H54 (cell line): ENCODE data around the gene HSPA8.
"Not testable (repeated sequence)": the region's sequence is repeated elsewhere in the genome, so short reads cannot be mapped to it uniquely, and the experiment has no call there.

Experiments
- DNase-seq: peaks from one replicate; pipeline ENCODE4 v3.0.0; 2011; ENCODE audit warnings: low spot score, mixed read lengths; ENCODE audit not compliant: insufficient read length
- FAIRE-seq: peaks from 3 replicates; lab custom pipeline; 2011; peaks lifted over from hg19 to GRCh38; lab: Jason Lieb, UNC
- POLR2A ChIP-seq: IDR thresholded peaks from 2 replicates; pipeline ENCODE4 v1.6.1; 2011; ENCODE audit warnings: low read depth, mild to moderate bottlenecking, low read length

Gene HSPA8

GRCh38 chr11:123061403-123062157, at the start of gene HSPA8:
HSPA8 (minus strand) TSS chr11:123062136; CDS start chr11:123061324, 812 bp downstream.
- no peak for FAIRE-seq

GRCh38 chr11:123111465-123111864, 49.5 kb upstream of the HSPA8 start:
- FAIRE-seq (peak; percentile 45), DNase-seq (peak; percentile 15)
- no peak for TF ChIP-seq POLR2A

More at GRCh38 chr11:123061403-123062157, at the start of gene HSPA8:
- TF ChIP-seq POLR2A = peak; percentile 76
- no peak for DNase-seq

GRCh38 chr11:123110397-123110796, 48.5 kb upstream of the HSPA8 start:
- no peak for DNase-seq
- no peak for FAIRE-seq

GRCh38 chr11:123107945-123108495, 46.1 kb upstream of the HSPA8 start:
- no peak for TF ChIP-seq POLR2A
- FAIRE-seq (no peak), DNase-seq (no peak)

More at GRCh38 chr11:123110397-123110796, 48.5 kb upstream of the HSPA8 start:
- TF ChIP-seq POLR2A = no peak

- TF ChIP-seq POLR2A = no peak
- no peak for FAIRE-seq
- DNase-seq = no peak
Measured at GRCh38 chr11:123104697-123105096, 42.8 kb upstream of the HSPA8 start.

- FAIRE-seq (peak; percentile 80), DNase-seq (no peak)
- no peak for TF ChIP-seq POLR2A
Measured at GRCh38 chr11:123103326-123103980, 41.5 kb upstream of the HSPA8 start.

- DNase-seq = no peak
- TF ChIP-seq POLR2A = no peak
- no peak for FAIRE-seq
Measured at GRCh38 chr11:123100379-123101085, 38.6 kb upstream of the HSPA8 start.

- no peak for FAIRE-seq
- no peak for TF ChIP-seq POLR2A
- DNase-seq = no peak
Measured at GRCh38 chr11:123098990-123099389, 37.1 kb upstream of the HSPA8 start.

GRCh38 chr11:123093739-123094138, 31.8 kb upstream of the HSPA8 start:
- no peak for TF ChIP-seq POLR2A
- DNase-seq (no peak), FAIRE-seq (no peak)

- no peak for TF ChIP-seq POLR2A
- DNase-seq (no peak), FAIRE-seq (no peak)
Measured at GRCh38 chr11:123091506-123091905, 29.6 kb upstream of the HSPA8 start.

GRCh38 chr11:123090168-123090567, 28.2 kb upstream of the HSPA8 start:
- not testable (repeated sequence) for DNase-seq, FAIRE-seq

GRCh38 chr11:123088896-123089295, 27.0 kb upstream of the HSPA8 start:
- DNase-seq, FAIRE-seq: not testable (repeated sequence)

- not testable (repeated sequence) for FAIRE-seq, DNase-seq
Measured at GRCh38 chr11:123087657-123088056, 25.7 kb upstream of the HSPA8 start.

GRCh38 chr11:123086305-123086704, 24.4 kb upstream of the HSPA8 start:
- DNase-seq = no peak
- FAIRE-seq = no peak
- TF ChIP-seq POLR2A = no peak
